HFFc6 (cell line): ENCODE measurements around the gene SIK3. TPM values are rescaled to one million over a fixed set of nuclear protein-coding genes. Genes with fewer than 3 reads are reported as not detected.

ENCODE experiments used
- DNase-seq: peaks from one replicate; pipeline ENCODE4 v3.0.0-alpha.2; 2018
- H3K27ac Mint-ChIP-seq: 2 replicates; pipeline ENCODE4 v1.8.0; 2020; ENCODE audit warnings: mild to moderate bottlenecking, mixed read lengths
- H3K27me3 Mint-ChIP-seq: 2 replicates; pipeline ENCODE4 v1.8.0; 2021; ENCODE audit warnings: mild to moderate bottlenecking, moderate library complexity, mixed read lengths; ENCODE audit not compliant: insufficient read depth
- H3K36me3 Mint-ChIP-seq: 2 replicates; pipeline ENCODE4 v1.8.0; 2021; ENCODE audit warnings: low read depth, mixed read lengths
- H3K4me1 Mint-ChIP-seq: 2 replicates; pipeline ENCODE4 v1.8.0; 2020; ENCODE audit warnings: low read depth, mixed read lengths
- H3K4me3 Mint-ChIP-seq: 2 replicates; pipeline ENCODE4 v1.8.0; 2020; ENCODE audit warnings: mild to moderate bottlenecking, moderate library complexity, mixed read lengths
- H3K9me3 Mint-ChIP-seq: 2 replicates; pipeline ENCODE4 v1.8.0; 2020; ENCODE audit warnings: mild to moderate bottlenecking, mixed read lengths
- total RNA-seq, 6 experiments: library from RNA; stranded (reverse); fragmentation: NEBNext Ultra II Directional; extraction: Animal tissue kit (Norgen Biotek cat#: 25700); gene quantifications; 2 replicates in 1 of 6; 3 replicates in 5 of 6; pipeline ENCODE4 v1.2.3, GENCODE V29; 2021
- TF ChIP-seq, protein P1 (sequence below): fragments of 200-600 bp; sonication (generic); IDR thresholded peaks from 2 replicates; pipeline ENCODE4 v1.5.0; 2021; ENCODE audit warnings: antibody characterized with exemption, mild to moderate bottlenecking

SIK3 gene
- total RNA-seq, 6 experiments from 2014 or later, result 15.6 to 23.3 (median 19.9) TPM

DNA sequence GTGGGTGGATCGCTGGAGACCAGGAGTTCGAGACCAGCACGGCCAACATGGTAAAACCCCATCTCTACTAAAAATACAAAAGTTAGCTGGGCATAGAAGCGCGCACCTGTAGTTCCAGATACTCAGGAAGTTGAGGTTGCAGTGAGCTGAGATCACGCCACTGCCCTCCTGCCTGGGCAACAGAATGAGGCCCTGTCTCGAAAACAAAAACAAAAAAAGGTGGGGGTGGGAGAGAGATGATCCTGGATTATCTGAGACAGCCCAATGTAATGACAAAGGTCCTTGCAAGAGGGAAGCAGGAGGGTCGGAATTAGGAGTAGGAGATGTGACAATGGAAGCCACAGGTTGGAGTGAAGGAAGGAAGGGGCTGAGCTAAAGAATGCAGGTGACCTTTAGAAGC is 173.2 kb downstream of the SIK3 start:
- Mint-ChIP-seq H3K4me1 (peaks cover 10% of the 10 kb centered on the region), H3K27ac (no peak overlapping the region), H3K36me3 (no peaks in the 10 kb centered on the region; the same call in 1 of the 2 replicates), H3K4me3 (no peak overlapping the region), H3K9me3 (no peaks in the 10 kb centered on the region), H3K27me3 (no peaks in the 10 kb centered on the region)
- TF ChIP-seq, protein P1, sequence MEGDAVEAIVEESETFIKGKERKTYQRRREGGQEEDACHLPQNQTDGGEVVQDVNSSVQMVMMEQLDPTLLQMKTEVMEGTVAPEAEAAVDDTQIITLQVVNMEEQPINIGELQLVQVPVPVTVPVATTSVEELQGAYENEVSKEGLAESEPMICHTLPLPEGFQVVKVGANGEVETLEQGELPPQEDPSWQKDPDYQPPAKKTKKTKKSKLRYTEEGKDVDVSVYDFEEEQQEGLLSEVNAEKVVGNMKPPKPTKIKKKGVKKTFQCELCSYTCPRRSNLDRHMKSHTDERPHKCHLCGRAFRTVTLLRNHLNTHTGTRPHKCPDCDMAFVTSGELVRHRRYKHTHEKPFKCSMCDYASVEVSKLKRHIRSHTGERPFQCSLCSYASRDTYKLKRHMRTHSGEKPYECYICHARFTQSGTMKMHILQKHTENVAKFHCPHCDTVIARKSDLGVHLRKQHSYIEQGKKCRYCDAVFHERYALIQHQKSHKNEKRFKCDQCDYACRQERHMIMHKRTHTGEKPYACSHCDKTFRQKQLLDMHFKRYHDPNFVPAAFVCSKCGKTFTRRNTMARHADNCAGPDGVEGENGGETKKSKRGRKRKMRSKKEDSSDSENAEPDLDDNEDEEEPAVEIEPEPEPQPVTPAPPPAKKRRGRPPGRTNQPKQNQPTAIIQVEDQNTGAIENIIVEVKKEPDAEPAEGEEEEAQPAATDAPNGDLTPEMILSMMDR, result no peak
- DNase-seq, result no peak

DNA sequence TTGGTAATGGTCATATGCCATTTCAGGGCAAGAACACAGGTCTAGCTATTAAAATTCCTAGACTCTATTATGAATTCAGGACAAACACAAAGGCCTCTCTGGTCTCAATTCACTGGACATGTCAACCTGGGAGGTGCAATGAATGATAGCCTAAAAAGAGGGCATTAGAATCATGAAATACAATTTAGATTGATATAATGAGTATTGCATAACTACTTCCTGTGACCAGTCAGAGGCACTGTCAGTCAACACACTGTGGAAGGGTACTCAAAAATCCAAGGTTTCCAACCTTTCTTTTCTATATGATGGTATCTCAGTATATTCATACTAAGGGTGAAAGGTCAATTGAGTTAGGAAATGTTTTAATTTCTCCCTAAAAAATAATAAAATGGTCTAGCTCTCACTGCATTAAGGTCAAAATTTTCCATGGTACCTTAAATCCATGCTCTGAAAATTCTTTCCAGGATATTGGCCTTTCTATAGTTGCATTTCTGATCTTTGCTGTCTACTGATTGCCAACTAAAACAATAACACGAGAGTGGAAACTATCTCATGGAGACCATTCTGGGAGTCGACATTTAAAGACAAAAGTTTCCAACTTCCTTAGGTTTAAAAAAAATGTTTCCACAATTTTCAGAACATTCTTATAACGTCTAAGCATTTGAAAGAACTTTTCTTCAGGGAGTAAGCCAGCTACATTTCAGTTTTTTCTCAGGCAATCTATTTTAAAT is 179.1 kb downstream of the SIK3 start:
- no peak for DNase-seq
- Mint-ChIP-seq H3K27me3 (no peaks in the 10 kb centered on the region; the same call in 1 of the 2 replicates), H3K9me3 (no peaks in the 10 kb centered on the region), H3K36me3 (no peaks in the 10 kb centered on the region), H3K27ac (no peak overlapping the region), H3K4me3 (no peak overlapping the region), H3K4me1 (no peaks in the 10 kb centered on the region)
- TF ChIP-seq, protein P1, result no peak

DNA sequence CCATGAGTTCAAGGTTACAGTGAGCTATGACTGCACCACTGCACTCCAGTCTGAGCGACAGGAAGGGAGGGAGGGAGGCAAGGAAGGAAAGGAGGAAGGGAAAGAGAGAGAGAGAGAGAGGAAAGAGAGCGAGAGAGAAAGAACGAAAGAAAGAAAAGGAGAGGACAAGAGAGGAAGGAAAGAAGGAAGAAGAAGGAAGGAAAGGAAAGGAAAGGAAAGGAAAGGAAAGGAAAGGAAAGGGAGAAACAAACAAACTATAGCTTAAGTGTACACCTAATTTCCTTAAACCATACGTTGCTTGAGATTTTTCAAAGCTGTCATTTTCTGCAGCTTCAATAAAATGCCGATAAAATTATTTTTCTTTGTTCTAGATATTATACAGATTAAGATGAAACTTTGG is 180.6 kb downstream of the SIK3 start:
- H3K4me3 Mint-ChIP-seq, result no peak overlapping the region
- no peaks in the 10 kb centered on the region for H3K36me3 Mint-ChIP-seq
- TF ChIP-seq, protein P1, result no peak
- no peaks in the 10 kb centered on the region; the same call in 1 of the 2 replicates for H3K27me3 Mint-ChIP-seq
- no peaks in the 10 kb centered on the region for H3K9me3 Mint-ChIP-seq
- no peak overlapping the region for H3K27ac Mint-ChIP-seq
- H3K4me1 Mint-ChIP-seq, result peaks cover 12% of the 10 kb centered on the region
- DNase-seq, result no peak

DNA sequence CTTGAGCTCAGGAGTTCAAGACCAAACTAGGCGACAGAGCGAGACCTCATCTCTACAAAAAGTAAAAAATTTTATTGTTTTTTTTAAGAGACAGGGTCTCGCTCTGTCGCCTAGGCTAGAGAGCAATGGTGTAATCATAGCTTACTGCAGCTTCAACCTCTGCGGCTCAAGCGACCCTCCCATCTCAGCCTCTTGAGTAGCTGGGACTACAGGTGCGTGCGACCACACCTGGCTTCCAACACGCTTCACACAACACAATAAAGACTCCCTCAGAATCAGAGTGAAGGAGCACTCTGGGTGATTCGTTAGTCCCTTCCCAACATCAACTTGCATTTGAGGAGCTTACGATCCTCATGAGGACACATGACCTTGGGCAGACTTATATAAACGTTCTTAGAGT is 181.3 kb downstream of the SIK3 start:
- no peaks in the 10 kb centered on the region for H3K36me3 Mint-ChIP-seq
- no peak overlapping the region for H3K4me3 Mint-ChIP-seq
- no peaks in the 10 kb centered on the region; the same call in 1 of the 2 replicates for H3K27me3 Mint-ChIP-seq
- no peak overlapping the region for H3K27ac Mint-ChIP-seq
- TF ChIP-seq, protein P1, result no peak
- peaks cover 19% of the 10 kb centered on the region for H3K4me1 Mint-ChIP-seq
- H3K9me3 Mint-ChIP-seq, result no peaks in the 10 kb centered on the region
- DNase-seq, result no peak

DNA sequence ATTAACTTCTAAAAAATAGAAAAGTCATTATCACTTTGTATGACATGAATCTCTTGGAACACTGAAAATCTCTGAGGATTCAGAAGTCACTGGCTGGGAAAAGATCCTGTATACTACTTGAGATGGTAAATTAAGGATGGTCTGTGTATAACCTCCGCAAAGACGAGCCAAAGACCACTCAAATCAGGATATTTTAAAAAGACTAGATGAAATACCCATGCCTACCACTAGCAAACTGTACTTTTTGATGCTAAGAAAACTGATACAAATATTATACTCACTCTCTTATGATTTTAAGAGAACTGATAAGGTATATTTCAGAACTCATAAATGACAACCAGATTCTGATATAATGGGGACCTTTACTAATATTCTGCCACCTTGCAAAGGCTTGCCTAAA is 182.2 kb downstream of the SIK3 start:
- Mint-ChIP-seq H3K27ac (no peak overlapping the region), H3K36me3 (no peaks in the 10 kb centered on the region; the same call in 1 of the 2 replicates), H3K4me3 (no peak overlapping the region), H3K27me3 (no peaks in the 10 kb centered on the region; the same call in 1 of the 2 replicates), H3K9me3 (no peaks in the 10 kb centered on the region), H3K4me1 (peaks cover 22% of the 10 kb centered on the region)
- DNase-seq, result no peak
- TF ChIP-seq, protein P1, result peak; percentile 52
